COR-L47 (cell line): Measurements from ENCODE around the gene HASPIN.
"Not testable (repeated sequence)": the region's sequence is repeated elsewhere in the genome, so short reads cannot be mapped to it uniquely, and the experiment has no call there.

ENCODE experiments used
- DNase-seq: peaks from one replicate; lab custom pipeline; 2025; lab: John Stamatoyannopoulos, UW

The HASPIN gene

GRCh38 chr17:3695723-3696411 is 27.8 kb upstream of the HASPIN start, which contains the start of gene P2RX5:
P2RX5 (minus strand) TSS chr17:3696155; CDS start chr17:3696005, 150 bp downstream.
- DNase-seq = no peak

GRCh38 chr17:3697103-3697476 is 26.6 kb upstream of the HASPIN start:
- DNase-seq = no peak

GRCh38 chr17:3698139-3698538 is 25.6 kb upstream of the HASPIN start:
- no peak for DNase-seq

GRCh38 chr17:3699951-3700350 is 23.8 kb upstream of the HASPIN start:
- no peak for DNase-seq

- DNase-seq = not testable (repeated sequence)
Observed at GRCh38 chr17:3702041-3702539, 21.6 kb upstream of the HASPIN start.

GRCh38 chr17:3704931-3705717 is 18.6 kb upstream of the HASPIN start:
- no peak for DNase-seq

GRCh38 chr17:3705718-3705984 is 18.1 kb upstream of the HASPIN start:
- DNase-seq = not testable (repeated sequence)

- no peak for DNase-seq
Observed at GRCh38 chr17:3708366-3708765, 15.3 kb upstream of the HASPIN start.

GRCh38 chr17:3710951-3711383 is 12.7 kb upstream of the HASPIN start:
- no peak for DNase-seq

GRCh38 chr17:3712811-3713463 is 10.8 kb upstream of the HASPIN start:
- no peak for DNase-seq

GRCh38 chr17:3715296-3715695 is 8.4 kb upstream of the HASPIN start:
- DNase-seq = no peak

GRCh38 chr17:3718201-3718600 is 5.5 kb upstream of the HASPIN start:
- DNase-seq = no peak

- DNase-seq = no peak
Observed at GRCh38 chr17:3719265-3719664, 4.4 kb upstream of the HASPIN start.

GRCh38 chr17:3722716-3723115 is 987 bp upstream of the HASPIN start:
- no peak for DNase-seq

GRCh38 chr17:3723188-3723555 is 531 bp upstream of the HASPIN start:
- no peak for DNase-seq

GRCh38 chr17:3724378-3725077 is 825 bp downstream of the HASPIN start:
- DNase-seq = no peak

GRCh38 chr17:3727041-3727440 is 3.3 kb downstream of the HASPIN start:
- DNase-seq = no peak

- not testable (repeated sequence) for DNase-seq
Observed at GRCh38 chr17:3728099-3728498, 4.4 kb downstream of the HASPIN start.

GRCh38 chr17:3729881-3730280 is 6.2 kb downstream of the HASPIN start:
- DNase-seq = no peak

GRCh38 chr17:3730881-3731429 is 7.3 kb downstream of the HASPIN start:
- DNase-seq = no peak

- no peak for DNase-seq
Observed at GRCh38 chr17:3732210-3732621, 8.5 kb downstream of the HASPIN start.

- not testable (repeated sequence) for DNase-seq
Observed at GRCh38 chr17:3734911-3735276, 11.2 kb downstream of the HASPIN start.
